Urinary bladder (tissue), 4 donors: ENCODE data around the gene NAV2. TPM values are rescaled to one million over a fixed set of nuclear protein-coding genes. Genes with fewer than 3 reads are reported as not detected.

ENCODE experiments used
- DNase-seq: peaks from one replicate; pipeline ENCODE4 v3.0.0-alpha.2; 2015; ENCODE audit errors: extremely low spot score
- H3K27ac ChIP-seq: one replicate; pipeline ENCODE4 v1.5.1; 2013; ENCODE audit warnings: low read depth, mild to moderate bottlenecking, moderate library complexity
- H3K36me3 ChIP-seq: one replicate; pipeline ENCODE4 v1.6.1; 2013; ENCODE audit warnings: mild to moderate bottlenecking, moderate library complexity; ENCODE audit not compliant: insufficient read depth
- H3K4me1 ChIP-seq: one replicate; pipeline ENCODE4 v1.6.1; 2013; ENCODE audit warnings: mild to moderate bottlenecking, moderate library complexity; ENCODE audit not compliant: insufficient read depth
- H3K4me3 ChIP-seq: one replicate; pipeline ENCODE4 v1.5.1; 2013; ENCODE audit warnings: low read depth, low read length
- WGBS: extraction: QIAGEN DNeasy Blood & Tissue Kit; methylation state at CpG from one replicate; pipeline ENCODE4 v1.1.7; 2013; 5-methylcytosine and 5-hydroxymethylcytosine counted together
- polyA plus RNA-seq: library from polyadenylated mRNA; stranded (reverse); fragments of 200-250 nt; gene quantifications from one replicate; pipeline ENCODE4 v1.2.3, GENCODE V29; 2013
- total RNA-seq: library from RNA; depleted of rRNA; stranded (reverse); fragments of >200 nt; gene quantifications from one replicate; pipeline ENCODE4 v1.2.3, GENCODE V29; 2014
- donor health status: healthy with polysubstance abuse.
- donor health status: healthy.

The NAV2 gene
- total and polyA plus RNA-seq, 2 donors, result 7.8 to 10.6 TPM

DNA sequence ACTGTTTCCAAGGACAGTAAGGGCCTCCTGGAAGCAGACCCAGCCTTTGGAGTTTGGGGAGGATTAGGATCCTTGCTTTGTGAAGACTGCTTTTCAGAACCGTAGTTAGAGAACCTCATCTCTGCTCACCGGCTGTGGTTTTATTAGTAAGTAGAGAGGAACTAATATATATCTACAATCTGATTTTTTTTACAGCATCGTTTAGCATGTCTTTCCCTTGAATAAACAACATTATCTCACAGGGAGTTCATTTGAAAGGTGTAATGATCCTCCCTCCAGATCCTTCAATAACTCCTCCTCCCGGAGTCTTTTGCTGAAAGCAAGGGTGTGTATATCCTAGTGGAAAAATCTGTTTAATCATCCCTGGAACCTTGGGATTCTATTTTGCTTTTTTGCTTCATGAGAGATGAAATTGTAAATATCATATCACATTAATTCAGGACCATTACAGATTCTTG is 314.9 kb downstream of the NAV2 start:
- Histone ChIP-seq H3K27ac (no peak overlapping the region), H3K36me3 (no peaks in the 10 kb centered on the region), H3K4me3 (no peak overlapping the region), H3K4me1 (no peaks in the 10 kb centered on the region)
- 39% methylated on average over 4 of the region's 4 CpGs for WGBS
- DNase-seq, result no peak

DNA sequence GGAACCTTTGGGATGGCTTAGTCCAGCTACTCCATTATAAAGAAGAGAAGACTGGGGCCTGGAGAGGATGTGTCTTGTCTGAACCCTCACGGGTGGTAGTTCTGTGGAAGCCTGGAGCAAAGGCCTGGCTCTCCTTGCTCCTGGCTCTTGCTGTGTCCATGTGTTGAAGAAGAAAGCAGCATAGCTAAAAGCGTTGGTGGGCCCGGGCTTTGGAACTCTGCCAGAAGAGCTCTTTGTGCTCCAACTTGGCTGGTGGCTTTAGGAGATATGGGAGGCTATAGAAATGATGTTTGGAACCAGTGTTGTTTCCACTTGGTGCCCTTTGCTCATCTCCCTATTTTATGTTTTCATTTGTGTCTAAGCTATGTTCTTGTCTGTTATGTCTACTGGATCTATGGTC is 316.6 kb downstream of the NAV2 start:
- H3K27ac ChIP-seq, result no peak overlapping the region
- no peaks in the 10 kb centered on the region for H3K36me3 ChIP-seq
- no peaks in the 10 kb centered on the region for H3K4me1 ChIP-seq
- H3K4me3 ChIP-seq, result no peak overlapping the region
- no peak for DNase-seq
- WGBS, result 64% methylated on average over 3 of the region's 3 CpGs

DNA sequence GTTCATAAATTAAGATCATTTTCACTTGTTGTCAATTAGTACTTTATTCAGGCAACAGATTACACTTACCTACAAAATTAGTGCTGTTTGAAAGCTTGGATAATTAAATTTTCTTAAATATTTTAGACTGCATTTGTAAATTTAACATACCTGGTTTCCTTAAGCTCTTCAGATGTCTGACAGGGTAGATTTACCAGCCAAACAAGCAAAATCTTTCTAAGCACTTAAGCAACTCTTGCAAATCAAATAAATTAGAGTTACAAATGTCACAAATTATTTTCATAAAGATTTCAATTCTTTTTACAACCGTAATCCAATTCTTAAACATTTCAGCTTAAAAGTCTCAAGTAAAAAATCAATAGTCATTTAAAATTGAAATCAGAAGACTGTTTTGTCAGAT is 317.8 kb downstream of the NAV2 start:
- WGBS, result 95% methylated on average over 1 of the region's 1 CpG
- H3K36me3 ChIP-seq, result no peaks in the 10 kb centered on the region
- no peak overlapping the region for H3K4me3 ChIP-seq
- DNase-seq, result no peak
- no peaks in the 10 kb centered on the region for H3K4me1 ChIP-seq
- no peak overlapping the region for H3K27ac ChIP-seq

DNA sequence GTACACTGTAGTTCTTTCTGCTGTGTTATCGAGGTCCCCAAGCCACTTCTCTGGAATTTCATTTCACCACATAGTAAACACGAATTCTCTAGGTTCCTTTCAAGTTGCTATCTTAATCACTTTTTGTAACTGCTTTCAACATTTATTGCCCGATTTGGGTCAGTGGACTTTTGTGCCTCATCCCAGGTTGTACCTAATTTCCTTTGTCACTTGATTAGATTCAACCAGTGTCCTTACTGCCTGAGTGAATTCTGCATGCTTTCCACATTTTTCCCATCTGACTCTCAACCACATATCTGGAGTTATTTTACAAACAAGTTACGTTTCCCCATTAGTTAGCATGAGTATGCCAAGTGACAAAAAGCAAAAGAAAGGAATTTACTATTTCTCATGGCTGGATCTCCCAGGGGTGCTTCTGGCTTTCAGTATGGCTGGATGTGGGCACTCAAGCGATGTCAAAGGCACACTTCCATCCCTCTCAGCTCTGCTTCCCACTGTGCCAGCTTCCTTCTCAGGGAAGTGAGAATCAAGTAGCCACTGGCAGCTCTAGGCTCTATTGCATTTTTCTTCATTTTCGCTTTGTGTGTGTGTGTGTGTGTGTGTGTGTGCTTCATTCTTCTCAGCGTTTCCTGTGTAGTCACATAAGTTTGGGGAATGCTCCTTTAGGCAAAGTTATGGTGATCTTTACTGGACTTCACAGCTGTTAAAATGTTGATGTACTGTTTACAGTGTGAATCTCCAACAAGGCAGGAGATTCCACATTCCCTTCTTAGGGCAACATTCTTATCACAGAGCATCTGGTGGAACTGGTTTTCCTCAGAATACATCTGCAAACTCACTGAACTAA is 318.7 kb downstream of the NAV2 start:
- Histone ChIP-seq H3K4me1 (no peaks in the 10 kb centered on the region), H3K4me3 (no peak overlapping the region), H3K27ac (no peak overlapping the region), H3K36me3 (no peaks in the 10 kb centered on the region)
- 46% methylated on average over 7 of the region's 7 CpGs for WGBS
- no peak for DNase-seq

DNA sequence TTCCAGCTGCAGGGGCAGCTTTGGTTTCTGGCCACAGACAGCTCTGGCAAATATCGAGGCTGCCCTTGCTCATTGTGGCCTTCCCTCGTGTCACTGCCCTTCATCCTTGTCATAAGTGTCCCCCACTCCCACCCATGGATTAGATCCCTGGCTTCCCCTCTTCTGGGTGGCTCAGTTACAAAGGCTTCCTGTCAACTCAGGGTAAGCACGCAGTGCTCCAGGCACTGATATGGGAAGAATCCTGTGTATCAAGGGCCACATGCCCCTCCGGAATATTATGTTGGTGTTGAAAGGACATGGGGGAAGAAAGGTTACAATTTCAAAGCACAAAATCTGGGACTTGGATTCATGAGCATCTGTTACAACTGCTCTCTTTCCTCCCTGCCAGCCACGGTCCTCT is 319.5 kb downstream of the NAV2 start:
- Histone ChIP-seq H3K4me1 (no peaks in the 10 kb centered on the region), H3K27ac (no peak overlapping the region), H3K4me3 (no peak overlapping the region), H3K36me3 (no peaks in the 10 kb centered on the region)
- WGBS, result 70% methylated on average over 5 of the region's 5 CpGs
- no peak for DNase-seq

DNA sequence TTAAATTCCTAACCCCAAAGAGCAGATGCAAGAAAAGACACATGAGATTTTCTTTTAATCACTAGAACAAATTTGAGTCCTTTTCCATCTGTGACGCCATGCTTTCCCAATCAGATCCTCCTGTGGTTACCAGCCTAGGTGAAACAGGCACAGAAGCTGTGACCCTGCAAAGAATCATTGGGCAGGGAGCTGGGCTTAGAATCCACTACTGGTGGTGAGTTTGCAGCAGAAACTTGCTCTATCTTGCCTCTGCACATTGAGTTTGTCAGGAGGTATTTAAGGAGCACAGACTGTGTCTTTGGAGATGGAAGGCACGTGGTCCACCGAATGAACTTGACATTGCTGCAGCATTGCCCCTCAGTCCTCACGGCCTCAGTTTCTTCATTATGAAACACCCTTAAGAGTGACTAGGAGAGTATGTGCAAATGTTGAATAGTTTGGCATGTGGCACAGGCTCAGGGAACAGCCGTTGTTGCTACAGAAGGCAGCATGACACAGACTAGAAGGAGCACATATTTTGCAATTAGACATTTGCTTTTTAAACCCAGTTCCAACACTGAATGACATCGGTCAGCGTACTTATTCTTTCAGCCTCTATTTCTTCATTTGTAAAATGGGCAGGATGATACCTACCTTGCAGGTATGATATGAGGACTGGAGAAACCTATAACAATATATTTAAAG is 320.1 kb downstream of the NAV2 start:
- 91% methylated on average over 7 of the region's 7 CpGs for WGBS
- Histone ChIP-seq H3K36me3 (no peaks in the 10 kb centered on the region), H3K4me3 (no peak overlapping the region), H3K27ac (no peak overlapping the region), H3K4me1 (no peaks in the 10 kb centered on the region)
- no peak for DNase-seq

DNA sequence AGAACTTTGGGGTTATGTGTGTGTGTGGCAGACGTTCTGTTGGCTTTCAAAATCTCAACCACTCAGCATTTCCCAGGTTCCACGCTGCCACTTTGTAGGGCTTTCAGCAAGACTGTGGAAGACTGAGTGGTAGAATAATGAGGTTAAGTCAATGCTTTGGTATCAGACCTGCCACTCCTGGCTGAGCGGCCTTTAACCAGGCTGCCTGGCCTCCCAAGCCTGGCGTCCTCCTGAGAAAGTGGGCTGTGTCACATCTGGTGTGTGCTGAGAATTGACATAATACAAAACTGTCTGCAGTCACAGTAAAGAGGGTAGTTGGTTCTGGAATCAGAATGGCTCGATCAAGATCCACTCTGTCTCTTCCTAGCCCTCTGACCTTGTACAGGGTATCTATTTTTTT is 321.2 kb downstream of the NAV2 start:
- H3K4me3 ChIP-seq, result no peak overlapping the region
- no peaks in the 10 kb centered on the region for H3K4me1 ChIP-seq
- H3K27ac ChIP-seq, result no peak overlapping the region
- H3K36me3 ChIP-seq, result no peaks in the 10 kb centered on the region
- WGBS, result 94% methylated on average over 5 of the region's 5 CpGs
- DNase-seq, result no peak

DNA sequence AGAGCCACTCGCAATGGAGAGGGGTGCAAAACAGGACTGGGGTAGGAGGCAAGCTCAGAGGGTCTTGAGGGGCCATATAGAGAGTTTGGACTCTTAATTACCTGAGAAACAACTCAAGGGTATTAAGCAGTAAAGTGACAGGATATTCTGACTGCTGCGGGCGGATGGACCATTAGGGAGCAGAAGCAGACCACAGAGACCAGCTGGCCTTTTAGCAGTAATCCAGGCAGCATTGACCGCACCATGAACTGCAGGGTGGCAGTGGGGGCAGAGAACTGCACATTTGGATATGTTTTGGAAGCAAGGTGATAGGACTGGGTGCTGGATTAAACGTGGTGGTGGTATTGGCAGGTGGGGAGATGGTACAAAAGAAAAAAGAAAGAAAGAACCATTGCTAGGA is 322.3 kb downstream of the NAV2 start:
- no peaks in the 10 kb centered on the region for H3K36me3 ChIP-seq
- no peak for DNase-seq
- H3K4me3 ChIP-seq, result no peak overlapping the region
- H3K4me1 ChIP-seq, result no peaks in the 10 kb centered on the region
- WGBS, result 86% methylated on average over 5 of the region's 5 CpGs
- H3K27ac ChIP-seq, result no peak overlapping the region

DNA sequence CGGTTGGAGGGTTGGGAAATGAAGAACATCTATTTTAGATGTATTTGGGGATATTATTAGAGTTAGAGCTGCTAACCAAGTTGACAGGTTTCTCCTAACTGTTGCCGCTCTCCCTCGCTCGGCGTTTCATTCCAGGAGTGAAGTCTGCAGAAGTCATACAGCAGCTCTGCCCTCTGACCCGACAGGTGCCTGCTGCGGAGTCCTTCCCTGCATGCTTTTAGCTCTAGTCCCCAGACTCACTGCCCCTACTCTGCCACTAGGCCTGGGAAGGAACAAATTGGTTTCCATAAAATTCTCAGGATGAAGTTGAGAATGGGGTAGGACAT is 322.7 kb downstream of the NAV2 start:
- H3K36me3 ChIP-seq, result no peaks in the 10 kb centered on the region
- no peak overlapping the region for H3K4me3 ChIP-seq
- H3K27ac ChIP-seq, result no peak overlapping the region
- no peak for DNase-seq
- WGBS, result 96% methylated on average over 7 of the region's 7 CpGs
- no peaks in the 10 kb centered on the region for H3K4me1 ChIP-seq

DNA sequence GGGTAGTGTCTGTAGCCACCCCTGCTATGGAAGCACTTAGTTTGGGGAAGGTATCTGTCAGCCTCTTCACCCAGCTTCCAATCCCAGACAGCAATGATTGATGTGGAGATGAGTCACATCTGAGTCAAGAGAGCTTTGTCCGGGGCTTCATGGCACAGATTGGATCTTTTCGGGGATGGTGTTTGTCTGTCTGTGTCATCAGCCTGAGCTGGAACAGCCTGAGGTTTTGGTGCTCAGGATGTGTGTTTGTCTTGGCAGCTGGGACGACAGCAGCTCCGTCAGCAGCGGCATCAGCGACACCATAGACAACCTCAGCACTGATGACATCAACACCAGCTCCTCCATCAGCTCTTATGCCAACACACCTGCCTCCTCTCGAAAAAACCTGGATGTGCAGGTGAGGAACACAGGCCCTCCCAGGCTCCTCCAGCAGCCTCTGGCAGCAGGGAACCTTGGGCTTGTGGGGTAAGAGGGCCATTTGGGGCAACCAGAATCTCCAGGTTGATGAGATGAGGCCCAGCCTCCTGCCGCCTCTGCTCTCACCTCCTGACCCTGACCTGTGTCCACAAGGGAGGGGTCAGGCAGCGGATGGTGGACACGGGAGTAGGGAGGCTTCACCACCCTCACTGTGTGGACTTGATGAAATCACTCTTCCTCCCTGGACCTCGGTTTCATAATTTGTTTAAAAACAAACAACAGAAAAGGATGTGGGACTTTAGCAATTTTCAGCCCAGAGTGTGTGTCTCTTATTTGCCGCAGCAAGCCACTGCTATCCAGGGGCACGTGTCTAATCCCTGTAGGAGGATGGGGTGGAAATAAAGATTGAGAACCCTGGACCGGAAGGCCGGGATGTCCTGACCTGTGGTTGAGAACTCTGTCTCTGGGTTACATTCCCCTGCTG is 323.3 kb downstream of the NAV2 start:
- DNase-seq, result no peak
- Histone ChIP-seq H3K27ac (no peak overlapping the region), H3K36me3 (no peaks in the 10 kb centered on the region), H3K4me3 (no peak overlapping the region), H3K4me1 (no peaks in the 10 kb centered on the region)
- 77% methylated on average over 15 of the region's 15 CpGs for WGBS

DNA sequence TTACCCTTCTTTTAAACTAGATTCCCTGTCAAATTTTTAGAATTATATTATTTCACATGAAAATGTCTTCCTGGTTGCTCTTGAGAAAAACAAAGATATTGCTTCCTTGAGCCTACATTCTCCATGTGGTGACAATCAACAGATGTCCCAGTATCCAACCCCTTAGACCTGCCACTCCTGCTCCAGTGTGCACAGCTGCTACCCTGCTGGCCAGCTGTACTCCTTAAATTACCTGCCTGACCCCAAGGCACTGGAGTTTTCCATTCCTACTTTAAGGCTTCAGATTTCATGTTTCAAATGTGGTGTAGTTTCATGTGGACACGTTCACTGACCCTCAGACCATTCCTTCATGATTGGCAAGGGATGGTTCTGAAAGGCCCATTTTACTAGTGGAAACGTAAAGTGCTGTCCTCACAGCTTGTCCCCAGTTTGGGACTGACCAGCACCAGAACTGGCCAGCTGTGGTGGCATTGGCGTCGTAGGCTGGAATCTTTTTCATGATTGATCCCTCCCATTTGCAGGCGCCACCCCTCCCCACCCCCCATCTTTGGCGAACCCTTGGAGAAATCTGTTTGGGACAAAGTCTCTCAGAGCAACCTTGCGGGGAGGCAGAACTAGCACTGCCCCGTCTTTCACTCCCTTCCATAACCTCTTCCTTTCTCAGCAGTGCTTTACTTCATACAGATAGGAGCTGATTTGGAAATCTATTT is 324.1 kb downstream of the NAV2 start:
- Histone ChIP-seq H3K4me1 (no peaks in the 10 kb centered on the region), H3K27ac (no peak overlapping the region), H3K36me3 (no peaks in the 10 kb centered on the region), H3K4me3 (no peak overlapping the region)
- DNase-seq, result no peak
- 96% methylated on average over 8 of the region's 8 CpGs for WGBS

DNA sequence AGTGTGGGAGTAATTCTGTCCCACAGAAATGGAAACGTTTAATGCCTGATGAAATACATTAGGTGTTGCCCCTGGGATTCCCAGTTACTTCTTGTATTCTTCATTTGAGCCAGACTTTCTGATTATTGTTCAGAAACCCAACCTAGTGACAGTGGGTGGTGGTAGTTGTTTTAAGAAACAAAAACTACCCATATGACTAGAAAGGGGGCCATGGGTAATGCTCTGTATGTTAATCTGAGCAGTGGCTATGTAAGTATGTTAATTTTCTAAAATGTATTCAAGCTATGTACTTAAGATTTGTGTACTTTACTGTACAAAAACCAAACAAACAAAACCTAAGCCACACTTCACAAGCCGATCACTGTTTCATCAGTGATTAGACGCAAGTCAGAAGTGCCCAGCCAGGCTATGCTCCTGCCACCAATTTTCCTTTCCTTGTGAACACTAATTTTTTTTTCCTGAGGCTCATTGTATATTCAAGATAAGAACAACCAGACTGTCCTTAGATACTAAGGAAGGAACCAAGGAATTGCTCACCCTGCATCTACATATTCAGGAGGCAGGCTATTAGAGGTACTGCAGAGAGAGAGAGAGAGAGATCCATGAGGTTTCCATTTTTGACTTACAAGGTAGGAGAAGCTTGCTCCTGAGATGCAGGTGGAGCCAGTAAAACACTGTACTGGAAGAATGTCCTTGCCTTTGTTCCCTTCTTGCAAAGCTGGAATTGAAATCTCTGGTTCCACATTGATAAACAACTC is 324.9 kb downstream of the NAV2 start:
- Histone ChIP-seq H3K36me3 (no peaks in the 10 kb centered on the region), H3K4me3 (no peak overlapping the region), H3K27ac (no peak overlapping the region), H3K4me1 (no peaks in the 10 kb centered on the region)
- whole genome bisulfite sequencing, result 77% methylated on average over 3 of the region's 3 CpGs
- no peak for DNase-seq

DNA sequence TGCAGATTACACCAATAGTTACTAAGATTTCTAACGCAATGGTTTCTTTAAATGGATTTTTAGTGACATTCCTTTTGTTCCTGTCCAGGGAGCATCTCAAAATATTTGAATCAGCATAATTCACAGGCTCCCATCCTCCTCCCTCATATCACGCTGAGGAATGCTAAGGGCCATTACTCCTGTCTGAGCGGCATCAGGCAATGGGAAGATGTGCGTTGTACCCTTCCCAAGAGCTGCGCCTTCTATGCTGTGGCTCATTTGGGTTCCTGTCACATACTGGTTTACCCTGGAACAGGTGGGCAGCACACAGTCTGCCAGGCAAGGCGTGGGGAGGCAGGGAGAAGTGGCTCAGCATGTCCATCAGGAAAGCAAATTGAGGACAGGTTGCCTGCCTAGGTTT is 325.8 kb downstream of the NAV2 start:
- WGBS, result 75% methylated on average over 6 of the region's 6 CpGs
- Histone ChIP-seq H3K4me1 (no peaks in the 10 kb centered on the region), H3K36me3 (no peaks in the 10 kb centered on the region), H3K27ac (no peak overlapping the region), H3K4me3 (no peak overlapping the region)
- no peak for DNase-seq
